NCI-H345 treated with DMSO at 0.1 percent for 48 hours (cell line): Measurements from ENCODE around the gene SLC5A11.
A peak's percentile ranks its signal among the peaks of the same experiment; 100 is the strongest.
"Not testable (repeated sequence)": the region's sequence is repeated elsewhere in the genome, so short reads cannot be mapped to it uniquely, and the experiment has no call there.

ENCODE experiments used
- DNase-seq: peaks from one replicate; lab custom pipeline; 2025; ENCODE audit not compliant: unreplicated experiment; lab: John Stamatoyannopoulos, UW

The SLC5A11 gene

DNA sequence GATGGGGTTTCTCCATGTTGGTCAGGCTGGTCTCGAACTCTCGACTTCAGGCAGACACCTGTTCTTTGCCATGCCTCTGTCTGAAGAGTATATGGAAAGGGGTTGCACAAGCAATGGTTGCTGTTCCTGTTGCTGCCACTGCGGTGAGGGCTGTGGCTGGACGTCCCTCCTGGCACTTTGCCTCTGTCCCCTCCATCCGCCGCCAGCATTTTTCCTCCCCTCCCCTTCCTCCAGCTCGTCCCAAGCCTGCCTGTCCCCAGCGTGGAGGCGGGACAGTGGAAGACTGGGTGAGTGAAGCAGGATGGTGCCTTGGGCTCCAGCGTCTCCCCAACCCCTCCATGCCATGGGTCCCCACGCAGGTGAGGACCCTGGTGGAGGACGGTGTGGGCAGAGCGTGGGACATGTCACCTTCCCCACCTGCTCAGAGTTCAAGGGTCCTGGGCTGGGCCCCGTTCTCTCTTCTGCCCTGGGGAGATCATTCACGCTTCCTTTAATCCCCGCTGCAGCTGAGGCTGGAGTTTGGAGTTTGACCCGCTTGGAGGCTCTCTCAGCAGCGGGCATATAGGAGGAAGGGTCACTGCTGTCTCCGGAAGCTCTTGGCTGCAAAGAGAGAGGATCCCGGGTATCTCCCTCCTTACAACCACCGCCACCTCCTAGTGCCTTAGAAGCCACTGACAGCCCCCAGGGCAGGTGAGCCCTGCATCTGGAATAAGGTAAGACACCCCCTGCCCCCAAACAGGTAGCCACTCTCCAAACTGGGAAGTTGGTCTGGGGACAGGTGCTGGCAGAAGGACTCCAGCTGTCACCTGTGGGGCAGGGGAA is at the start of gene SLC5A11:
SLC5A11 (plus strand) TSS at position 238 of the 822 bp plus-strand sequence. CDS start 12,681 bp downstream, outside the sequence.
- DNase-seq, result no peak

GRCh38 chr16:24800586-24800985 is 45.2 kb upstream of the SLC5A11 start:
- no peak for DNase-seq

GRCh38 chr16:24801761-24802302 is 43.9 kb upstream of the SLC5A11 start:
- DNase-seq, result no peak

GRCh38 chr16:24805484-24805883 is 40.3 kb upstream of the SLC5A11 start:
- DNase-seq, result no peak

DNA sequence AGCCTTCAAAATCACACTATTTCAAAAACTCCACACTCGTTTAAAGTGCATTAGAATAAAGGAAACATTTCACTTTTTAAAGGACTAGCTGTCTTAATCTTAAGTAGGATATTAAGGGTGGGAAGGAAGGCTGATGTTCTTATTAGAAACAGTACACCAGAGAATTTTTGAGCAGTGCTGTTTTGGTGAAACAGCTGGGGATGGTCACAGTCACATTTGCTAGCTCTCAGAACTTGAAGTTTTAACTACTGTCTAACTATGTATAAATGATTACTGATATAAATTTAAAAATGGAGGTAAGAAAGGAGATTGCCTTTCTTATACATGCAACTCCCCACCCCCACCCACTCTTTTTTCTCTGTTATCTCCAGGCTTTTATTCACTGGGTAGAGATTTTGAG is 38.5 kb upstream of the SLC5A11 start:
- no peak for DNase-seq

GRCh38 chr16:24810951-24811843 is 34.6 kb upstream of the SLC5A11 start:
- no peak for DNase-seq

GRCh38 chr16:24812813-24813212 is 33.0 kb upstream of the SLC5A11 start:
- not testable (repeated sequence) for DNase-seq

DNA sequence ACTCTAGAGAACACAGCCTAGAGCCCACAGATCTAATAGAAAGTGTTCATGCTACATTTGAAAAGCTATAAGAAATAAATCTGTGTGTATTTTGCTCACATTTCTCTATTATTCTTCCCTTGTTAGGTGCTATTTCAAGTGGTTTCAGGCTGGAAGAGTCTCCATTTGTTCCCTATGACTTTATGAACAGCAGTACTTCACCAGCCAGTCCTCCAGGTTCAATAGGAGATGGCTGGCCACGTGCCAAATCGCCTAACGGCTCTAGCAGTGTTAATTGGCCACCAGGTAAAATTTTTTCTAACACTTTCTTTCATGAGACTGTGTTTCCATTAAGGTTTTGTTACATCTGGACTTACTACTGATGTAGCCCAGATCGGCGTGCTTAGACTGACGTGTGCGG is 30.7 kb upstream of the SLC5A11 start:
- DNase-seq, result peak; percentile 76

DNA sequence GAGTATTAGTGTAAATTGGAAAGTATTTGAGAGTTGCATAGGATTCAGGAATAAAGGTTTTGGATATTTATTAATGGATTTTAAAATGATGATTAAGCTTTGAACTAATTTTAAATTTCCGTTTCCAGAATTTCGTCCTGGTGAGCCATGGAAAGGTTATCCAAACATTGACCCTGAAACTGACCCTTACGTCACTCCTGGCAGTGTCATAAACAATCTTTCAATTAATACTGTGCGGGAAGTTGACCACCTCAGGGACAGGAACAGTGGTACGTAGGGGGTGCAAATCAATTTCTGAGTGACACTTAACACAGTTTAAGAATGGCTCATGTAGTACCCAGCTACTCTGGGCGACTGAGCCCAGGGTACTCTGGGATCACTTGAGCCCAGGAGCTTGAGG is 29.1 kb upstream of the SLC5A11 start:
- no peak for DNase-seq

DNA sequence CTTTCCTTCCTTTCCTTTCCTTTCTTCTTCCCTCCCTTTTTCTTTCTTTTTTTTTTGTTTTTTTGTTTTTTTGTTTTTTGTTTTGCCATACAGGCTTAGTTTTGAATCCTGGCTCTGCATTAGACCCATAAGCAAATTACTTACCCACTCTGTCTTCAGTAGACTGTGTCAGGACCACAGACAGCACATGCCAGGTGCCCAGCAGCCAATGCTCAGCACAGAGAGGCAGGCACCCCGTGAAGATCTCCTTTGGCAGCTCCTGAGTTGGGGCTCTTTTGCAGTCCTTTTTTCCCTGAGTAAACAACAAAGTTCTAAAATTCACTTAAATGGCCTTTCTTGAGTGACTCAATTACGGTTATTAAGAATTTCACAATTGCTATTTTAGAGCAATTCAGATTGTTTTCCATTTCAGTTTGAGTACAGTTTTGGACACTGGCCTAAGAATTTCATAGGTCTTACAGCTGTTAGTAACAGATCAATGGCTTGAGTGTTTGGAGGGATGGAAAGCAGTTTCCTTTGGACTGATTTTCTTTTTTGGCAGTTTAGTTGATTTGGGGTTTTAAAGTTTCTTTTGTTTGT is 26.2 kb upstream of the SLC5A11 start:
- DNase-seq, result no peak

GRCh38 chr16:24820522-24820921 is 25.2 kb upstream of the SLC5A11 start:
- DNase-seq, result no peak

DNA sequence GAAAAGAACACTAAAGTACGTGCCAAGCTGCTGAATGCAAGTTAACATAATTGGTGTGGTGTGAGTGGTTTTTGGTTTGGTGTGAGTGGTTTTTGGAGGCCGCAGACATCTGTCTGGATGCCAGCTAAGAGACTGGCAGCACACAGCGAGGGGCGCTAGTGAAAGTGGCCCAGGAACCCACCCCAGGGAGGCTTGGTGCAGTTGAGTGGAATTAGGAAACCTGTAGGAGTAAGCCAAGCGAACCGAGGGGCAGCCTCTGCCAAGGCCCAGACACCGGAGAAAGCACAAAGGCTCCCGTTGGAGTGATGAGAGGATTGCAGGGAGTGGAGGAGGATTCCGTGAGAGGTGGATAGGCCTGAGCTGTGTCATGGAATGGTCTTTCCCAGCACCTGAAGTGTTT is 24.6 kb upstream of the SLC5A11 start:
- no peak for DNase-seq

GRCh38 chr16:24822542-24822941 is 23.2 kb upstream of the SLC5A11 start:
- DNase-seq, result no peak

- no peak for DNase-seq
Measured at GRCh38 chr16:24822974-24823373, 22.8 kb upstream of the SLC5A11 start.

GRCh38 chr16:24825696-24826095 is 20.1 kb upstream of the SLC5A11 start:
- peak; percentile 51 for DNase-seq

GRCh38 chr16:24826096-24826690 is 19.6 kb upstream of the SLC5A11 start:
- DNase-seq, result no peak

- no peak for DNase-seq
Measured at GRCh38 chr16:24826817-24827566, 18.8 kb upstream of the SLC5A11 start.

- no peak for DNase-seq
Measured at GRCh38 chr16:24829153-24829552, 16.6 kb upstream of the SLC5A11 start.

- DNase-seq, result no peak
Measured at GRCh38 chr16:24833352-24833751, 12.4 kb upstream of the SLC5A11 start.
